ENCODE results near the gene CFAP221.
A peak's percentile ranks its signal among the peaks of the same experiment; 100 is the strongest.

CFAP221 gene

GRCh38 chr2:119545754-119546446 lies 1.7 kb downstream of the CFAP221 start:
- TF ChIP-seq CTCF (IDR thresholded peaks at IDR 0.05; ENCODE audit: low read depth, low read length), result no peak
- in situ Hi-C loops (cut with HindIII; ENCODE audit: low sequenced_read_pairs), result no loop called here
- DNase-seq (ENCODE audit: low read depth, low spot score), result peak; percentile 13
- H3K4me3 ChIP-seq (ENCODE audit: low read depth, low read length), result no peak overlapping the region

DNA sequence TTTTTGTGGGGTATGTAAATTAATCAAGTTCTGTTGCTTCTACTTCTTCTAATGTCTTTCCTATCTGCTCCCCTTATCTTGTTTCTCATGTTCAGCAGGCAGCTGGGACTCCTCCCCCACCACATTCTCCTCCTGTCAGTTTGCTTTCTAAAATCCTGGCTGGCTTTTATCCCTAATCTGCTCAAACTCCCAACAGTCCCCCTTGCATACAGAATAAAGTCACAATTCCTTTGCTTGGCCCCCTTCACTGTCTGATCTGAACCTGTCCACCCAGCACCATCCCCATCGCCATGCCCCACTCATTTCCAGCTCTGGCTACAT lies 2.2 kb downstream of the CFAP221 start:
- in situ Hi-C loops (cut with HindIII; ENCODE audit: low sequenced_read_pairs), result no loop called here
- no peak overlapping the region for H3K4me3 ChIP-seq (ENCODE audit: low read depth, low read length)
- no peak for DNase-seq (ENCODE audit: low read depth, low spot score)
- TF ChIP-seq CTCF (IDR thresholded peaks at IDR 0.05; ENCODE audit: low read depth, low read length), result no peak

DNA sequence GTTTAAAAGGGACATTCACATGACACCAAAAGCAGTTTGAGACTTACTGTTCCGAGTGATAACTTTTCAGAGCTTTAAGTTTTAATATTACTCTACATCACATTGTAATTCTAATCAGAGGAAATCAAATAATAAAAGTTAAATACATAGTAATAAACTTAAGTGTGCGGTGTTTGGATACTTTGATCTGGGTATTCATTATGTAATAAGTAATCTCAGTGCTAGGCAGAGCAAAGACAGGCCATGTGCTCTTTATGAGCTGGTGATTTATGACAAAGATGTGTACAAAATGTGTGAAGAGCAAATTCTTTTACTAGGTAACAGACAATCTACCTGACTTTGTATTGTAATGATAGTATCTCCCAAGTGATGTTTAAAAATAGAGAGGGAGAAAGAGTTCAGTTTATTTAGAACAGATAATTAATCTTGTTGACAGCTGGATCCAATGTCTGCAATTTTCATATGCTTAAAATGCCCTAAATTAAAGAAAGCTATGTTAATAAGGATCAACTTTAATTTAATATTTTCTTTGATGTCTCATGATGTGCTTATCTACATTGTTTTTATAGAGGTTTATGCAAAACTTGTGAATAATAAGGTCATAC lies 4.4 kb downstream of the CFAP221 start:
- no peak overlapping the region for H3K4me3 ChIP-seq (ENCODE audit: low read depth, low read length)
- in situ Hi-C loops (cut with HindIII; ENCODE audit: low sequenced_read_pairs), result no loop called here
- no peak for TF ChIP-seq CTCF (IDR thresholded peaks at IDR 0.05; ENCODE audit: low read depth, low read length)

DNA sequence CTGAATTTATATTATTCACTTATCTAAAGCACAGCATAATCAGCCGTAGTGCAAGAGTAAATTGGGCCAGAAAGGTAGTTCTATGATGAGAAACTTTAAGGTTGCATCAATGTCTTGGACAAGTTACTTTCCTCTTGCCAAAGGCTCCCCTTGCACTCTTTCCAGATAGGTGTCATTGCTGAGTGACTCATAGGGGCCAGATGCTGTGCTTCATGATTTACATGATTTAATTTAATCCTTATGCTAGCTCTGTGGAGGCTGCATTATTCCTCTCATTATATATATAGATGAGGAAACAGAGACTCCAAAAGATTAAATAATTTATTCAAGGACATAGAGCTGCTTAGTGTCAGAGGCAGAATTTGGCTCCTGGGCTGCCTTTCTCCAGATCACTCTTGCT lies 5.0 kb downstream of the CFAP221 start:
- no peak for TF ChIP-seq CTCF (IDR thresholded peaks at IDR 0.05; ENCODE audit: low read depth, low read length)
- H3K4me3 ChIP-seq (ENCODE audit: low read depth, low read length), result no peak overlapping the region
- in situ Hi-C loops (cut with HindIII; ENCODE audit: low sequenced_read_pairs), result no loop called here
- DNase-seq (ENCODE audit: low read depth, low spot score), result no peak

More for the DNA sequence above, 4.4 kb downstream of the CFAP221 start:
- no peak for DNase-seq (ENCODE audit: low read depth, low spot score)

DNA sequence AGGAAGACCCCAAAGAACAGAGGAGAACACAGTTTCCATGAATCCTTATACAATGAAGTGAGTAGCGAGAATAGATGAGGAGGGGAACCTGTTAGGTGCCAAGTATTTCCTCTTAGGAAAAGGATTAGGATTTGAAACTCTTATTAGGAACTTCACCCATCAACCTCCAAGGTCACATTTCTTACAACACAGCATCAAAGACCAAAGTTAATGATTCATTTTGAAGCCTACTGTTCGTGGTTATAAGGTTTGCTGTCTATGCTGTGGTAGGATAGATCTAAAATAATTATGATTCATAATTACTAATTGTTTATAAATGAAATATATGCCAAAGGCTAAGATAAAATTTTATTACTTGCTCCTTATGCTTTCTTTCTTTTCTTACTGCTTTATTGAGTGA lies 6.1 kb downstream of the CFAP221 start:
- no peak overlapping the region for H3K4me3 ChIP-seq (ENCODE audit: low read depth, low read length)
- DNase-seq (ENCODE audit: low read depth, low spot score), result no peak
- in situ Hi-C loops (cut with HindIII; ENCODE audit: low sequenced_read_pairs), result no loop called here
- no peak for TF ChIP-seq CTCF (IDR thresholded peaks at IDR 0.05; ENCODE audit: low read depth, low read length)

DNA sequence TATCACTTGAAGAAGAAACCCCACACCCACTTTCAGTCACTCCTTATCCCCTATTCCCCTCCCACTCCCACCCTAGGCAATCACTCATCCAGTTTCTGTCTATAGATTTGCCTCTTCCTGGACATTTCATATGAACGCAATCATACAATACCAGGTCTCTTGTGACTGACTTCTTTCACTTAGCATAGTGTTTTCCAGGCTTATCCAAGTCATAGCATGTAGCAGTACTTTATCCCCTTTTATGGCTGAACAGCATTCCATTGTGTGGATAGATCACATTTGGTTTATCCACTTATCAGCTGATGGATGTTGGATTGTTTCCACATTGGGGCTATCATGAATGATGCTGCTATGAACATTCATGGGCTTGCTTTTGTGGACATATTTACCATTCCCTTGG lies 6.6 kb downstream of the CFAP221 start:
- no peak for DNase-seq (ENCODE audit: low read depth, low spot score)
- in situ Hi-C loops (cut with HindIII; ENCODE audit: low sequenced_read_pairs), result no loop called here
- no peak for TF ChIP-seq CTCF (IDR thresholded peaks at IDR 0.05; ENCODE audit: low read depth, low read length)
- H3K4me3 ChIP-seq (ENCODE audit: low read depth, low read length), result no peak overlapping the region
